NCI-H1105 treated with DMSO at 0.1 percent for 48 hours (cell line): Measurements from ENCODE around the gene LIMA1.
A peak's percentile ranks its signal among the peaks of the same experiment; 100 is the strongest.

ENCODE experiments used
- DNase-seq: peaks from one replicate; lab custom pipeline; 2025; lab: John Stamatoyannopoulos, UW

Gene LIMA1

GRCh38 chr12:50215033-50215432 lies 68.3 kb downstream of the LIMA1 start:
- no peak for DNase-seq

- DNase-seq: no peak
These were observed 69.3 kb downstream of the LIMA1 start for GRCh38 chr12:50214018-50214417.

GRCh38 chr12:50213439-50213838 lies 69.9 kb downstream of the LIMA1 start:
- no peak for DNase-seq

- DNase-seq: no peak
These were observed 71.3 kb downstream of the LIMA1 start for GRCh38 chr12:50212071-50212467.

GRCh38 chr12:50211392-50212070 lies 71.8 kb downstream of the LIMA1 start:
- no peak for DNase-seq

- DNase-seq: no peak
These were observed 75.9 kb downstream of the LIMA1 start for GRCh38 chr12:50207424-50207823.

GRCh38 chr12:50205648-50206047 lies 77.7 kb downstream of the LIMA1 start:
- DNase-seq: no peak

GRCh38 chr12:50203691-50204090 lies 79.6 kb downstream of the LIMA1 start:
- no peak for DNase-seq

GRCh38 chr12:50201987-50202521 lies 81.3 kb downstream of the LIMA1 start:
- no peak for DNase-seq

GRCh38 chr12:50200552-50201273 lies 82.6 kb downstream of the LIMA1 start:
- DNase-seq: no peak

- no peak for DNase-seq
These were observed 84.5 kb downstream of the LIMA1 start for GRCh38 chr12:50198829-50199228.

- DNase-seq: peak; percentile 16
These were observed 86.0 kb downstream of the LIMA1 start for GRCh38 chr12:50197297-50197727.

GRCh38 chr12:50196537-50196936 lies 86.8 kb downstream of the LIMA1 start:
- DNase-seq: peak; percentile 19

- DNase-seq: peak; percentile 20
These were observed 87.5 kb downstream of the LIMA1 start for GRCh38 chr12:50195832-50196231.

GRCh38 chr12:50192908-50193307 lies 90.4 kb downstream of the LIMA1 start:
- no peak for DNase-seq

GRCh38 chr12:50192236-50192635 lies 91.1 kb downstream of the LIMA1 start:
- DNase-seq: no peak

- no peak for DNase-seq
These were observed 92.5 kb downstream of the LIMA1 start for GRCh38 chr12:50190859-50191258.

- DNase-seq: no peak
These were observed 94.3 kb downstream of the LIMA1 start for GRCh38 chr12:50188875-50189575.

- no peak for DNase-seq
These were observed 95.0 kb downstream of the LIMA1 start for GRCh38 chr12:50188241-50188781.

GRCh38 chr12:50187084-50187900 lies 96.0 kb downstream of the LIMA1 start:
- no peak for DNase-seq

- no peak for DNase-seq
These were observed 96.6 kb downstream of the LIMA1 start for GRCh38 chr12:50186681-50187080.
